NCI-H345 (cell line): ENCODE results near the gene ARAP2.

Experiments
- DNase-seq: peaks from one replicate; lab custom pipeline; 2025; lab: John Stamatoyannopoulos, UW

ARAP2 gene, protein sequence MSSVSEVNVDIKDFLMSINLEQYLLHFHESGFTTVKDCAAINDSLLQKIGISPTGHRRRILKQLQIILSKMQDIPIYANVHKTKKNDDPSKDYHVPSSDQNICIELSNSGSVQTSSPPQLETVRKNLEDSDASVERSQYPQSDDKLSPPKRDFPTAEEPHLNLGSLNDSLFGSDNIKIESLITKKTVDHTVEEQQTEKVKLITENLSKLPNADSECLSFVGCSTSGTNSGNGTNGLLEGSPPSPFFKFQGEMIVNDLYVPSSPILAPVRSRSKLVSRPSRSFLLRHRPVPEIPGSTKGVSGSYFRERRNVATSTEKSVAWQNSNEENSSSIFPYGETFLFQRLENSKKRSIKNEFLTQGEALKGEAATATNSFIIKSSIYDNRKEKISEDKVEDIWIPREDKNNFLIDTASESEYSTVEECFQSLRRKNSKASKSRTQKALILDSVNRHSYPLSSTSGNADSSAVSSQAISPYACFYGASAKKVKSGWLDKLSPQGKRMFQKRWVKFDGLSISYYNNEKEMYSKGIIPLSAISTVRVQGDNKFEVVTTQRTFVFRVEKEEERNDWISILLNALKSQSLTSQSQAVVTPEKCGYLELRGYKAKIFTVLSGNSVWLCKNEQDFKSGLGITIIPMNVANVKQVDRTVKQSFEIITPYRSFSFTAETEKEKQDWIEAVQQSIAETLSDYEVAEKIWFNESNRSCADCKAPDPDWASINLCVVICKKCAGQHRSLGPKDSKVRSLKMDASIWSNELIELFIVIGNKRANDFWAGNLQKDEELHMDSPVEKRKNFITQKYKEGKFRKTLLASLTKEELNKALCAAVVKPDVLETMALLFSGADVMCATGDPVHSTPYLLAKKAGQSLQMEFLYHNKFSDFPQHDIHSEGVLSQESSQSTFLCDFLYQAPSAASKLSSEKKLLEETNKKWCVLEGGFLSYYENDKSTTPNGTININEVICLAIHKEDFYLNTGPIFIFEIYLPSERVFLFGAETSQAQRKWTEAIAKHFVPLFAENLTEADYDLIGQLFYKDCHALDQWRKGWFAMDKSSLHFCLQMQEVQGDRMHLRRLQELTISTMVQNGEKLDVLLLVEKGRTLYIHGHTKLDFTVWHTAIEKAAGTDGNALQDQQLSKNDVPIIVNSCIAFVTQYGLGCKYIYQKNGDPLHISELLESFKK (N-terminal part only)

DNA sequence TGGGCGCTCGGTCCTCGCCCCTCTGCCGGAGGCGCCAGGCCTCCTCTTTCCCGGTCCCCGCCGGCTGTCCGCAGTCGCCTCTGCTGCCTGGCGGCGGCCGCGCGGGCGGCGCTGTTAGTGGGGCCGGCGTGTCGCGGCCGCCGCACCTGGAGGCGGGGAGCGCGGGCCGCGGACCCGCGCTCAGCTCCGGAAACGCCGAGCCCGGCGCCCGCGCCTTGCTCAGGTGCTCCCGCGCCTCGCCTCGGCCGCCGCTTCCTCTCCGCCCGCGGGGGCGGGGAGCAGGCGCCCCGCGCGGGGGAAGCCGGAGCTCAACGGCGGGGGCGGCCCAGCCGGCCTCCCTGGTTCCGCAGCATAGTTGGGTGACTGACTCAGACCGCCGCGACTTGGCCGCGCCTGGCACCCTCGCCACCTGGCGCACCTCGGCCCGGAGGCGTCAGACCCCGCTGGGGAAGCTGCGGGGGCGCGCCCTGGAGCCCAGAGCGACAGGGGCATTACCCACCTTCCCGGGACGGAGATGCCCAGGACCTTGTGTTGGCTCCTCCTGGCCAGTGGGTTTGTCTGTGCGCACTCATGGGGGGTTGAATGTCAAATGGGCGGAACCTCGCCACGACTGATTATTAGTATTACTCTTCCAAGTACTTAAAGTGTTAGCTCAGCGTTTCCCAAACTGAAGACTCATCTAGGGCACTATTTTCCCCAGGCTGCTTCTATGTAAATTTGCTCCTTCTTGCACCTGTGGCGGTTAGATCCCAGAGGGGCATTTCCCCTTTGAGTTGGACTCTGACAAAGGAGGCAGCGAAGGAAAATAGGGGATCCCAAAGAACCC is at the start of gene ARAP2:
TSS of gene ARAP2 (minus strand) at position 258 of the 826 bp plus-strand sequence. CDS start 15,028 bp downstream, outside the sequence.
- DNase-seq, result peak; percentile 52

DNA sequence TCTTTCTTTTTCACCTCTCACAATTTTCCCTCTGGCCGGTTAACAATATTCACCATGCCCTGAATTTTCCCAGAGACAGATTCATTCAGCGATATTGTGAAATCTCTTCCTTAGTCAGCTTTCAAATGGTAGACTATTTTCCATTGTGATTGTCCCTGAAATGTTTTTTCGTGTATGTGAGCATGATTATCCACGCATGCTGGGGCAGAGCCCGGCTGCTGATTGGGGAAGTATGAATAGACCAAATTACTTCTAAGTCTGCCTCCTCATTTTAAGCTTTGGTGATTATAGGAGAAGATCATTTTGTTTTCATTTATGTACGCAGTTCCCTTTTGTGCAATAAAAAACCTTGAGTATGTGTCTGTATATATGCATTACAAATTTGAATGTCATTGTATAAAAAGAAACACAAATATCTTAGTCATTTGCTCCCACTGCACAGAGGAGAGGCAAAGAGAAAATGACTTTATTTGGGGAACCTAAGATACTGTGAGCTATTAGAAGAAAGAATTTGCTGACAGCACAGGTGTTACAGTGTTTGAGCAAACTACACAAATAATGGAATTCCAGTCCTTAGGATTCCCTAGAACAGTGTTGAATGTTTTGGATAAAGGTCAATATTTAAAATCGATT is 48.4 kb upstream of the ARAP2 start:
- DNase-seq, result no peak

GRCh38 chr4:36290641-36291040 is 46.3 kb upstream of the ARAP2 start:
- DNase-seq, result no peak

- no peak for DNase-seq
Measured at GRCh38 chr4:36288731-36289426, 44.6 kb upstream of the ARAP2 start.

DNA sequence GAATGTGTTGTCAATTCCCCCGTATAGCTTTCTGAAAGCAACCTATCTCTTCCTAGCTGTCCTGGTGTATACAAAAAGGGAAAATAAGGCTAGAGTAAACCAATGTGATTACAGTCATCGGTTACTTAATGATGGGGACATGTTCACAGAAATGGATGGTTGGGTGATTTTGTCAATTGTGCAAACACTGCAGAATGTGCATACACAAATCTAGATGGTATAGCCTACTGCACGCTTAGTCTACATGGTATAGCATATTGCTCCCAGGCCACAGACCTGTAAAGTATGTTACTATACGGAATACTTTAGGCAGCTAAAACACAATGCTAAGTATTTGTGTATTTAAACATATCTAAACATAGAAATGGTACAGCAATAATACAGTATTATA is 42.2 kb upstream of the ARAP2 start:
- no peak for DNase-seq

DNA sequence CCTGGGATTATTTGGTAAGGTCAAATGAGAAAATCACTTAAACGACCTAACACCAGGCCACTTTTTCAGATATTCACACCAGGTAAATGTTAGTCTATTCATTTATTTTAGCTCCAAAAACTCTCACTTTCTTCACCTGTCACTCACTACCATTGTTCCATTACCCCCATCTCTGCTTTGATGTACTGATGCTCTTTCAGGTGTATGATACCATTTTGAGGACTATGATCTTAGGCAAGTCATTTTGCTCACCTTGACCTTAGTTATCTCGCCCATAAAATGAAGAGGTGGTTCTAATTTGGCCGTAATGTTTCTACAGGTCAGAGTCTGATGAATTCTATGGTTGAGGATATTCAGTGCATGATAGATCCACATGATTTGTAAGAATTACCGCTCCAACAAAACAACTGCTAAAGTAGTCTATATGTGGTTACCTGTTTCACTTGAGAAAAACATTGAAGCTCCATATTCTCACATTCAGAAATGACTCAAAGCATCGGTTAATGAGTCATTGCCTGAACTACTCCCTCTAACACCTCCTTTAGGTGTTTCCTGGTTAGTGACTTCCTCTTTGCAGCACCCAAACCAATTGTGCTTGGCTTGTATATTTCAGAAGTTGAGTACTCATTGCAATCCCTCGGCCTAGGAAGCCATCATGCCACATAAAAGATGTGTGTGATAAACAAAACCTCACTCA is 41.6 kb upstream of the ARAP2 start:
- no peak for DNase-seq

- no peak for DNase-seq
Measured at GRCh38 chr4:36283912-36284465, 39.7 kb upstream of the ARAP2 start.

DNA sequence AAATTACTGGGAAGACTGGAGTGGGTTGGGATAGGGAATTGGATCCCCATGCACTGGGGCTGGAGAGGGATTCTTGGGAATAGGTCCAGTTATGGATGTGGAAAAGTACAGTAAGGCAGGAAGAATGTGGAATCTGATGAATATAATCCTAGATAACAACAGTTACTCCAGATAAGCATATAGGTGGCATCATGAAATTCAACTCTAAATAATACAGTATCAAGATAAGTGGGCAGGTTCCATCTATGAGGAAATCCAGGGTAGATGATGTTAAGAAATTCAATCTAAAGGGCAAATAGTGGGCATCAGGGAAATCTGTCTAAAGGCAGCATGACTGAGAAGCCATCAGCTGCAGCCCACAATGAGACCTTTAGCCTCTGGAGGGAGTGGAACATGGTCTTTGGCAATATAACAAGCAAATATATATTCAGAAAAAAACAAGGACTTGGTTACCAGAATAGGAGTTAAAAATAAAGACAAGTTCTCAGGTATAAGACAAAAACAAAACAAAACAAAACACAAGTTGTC is 38.3 kb upstream of the ARAP2 start:
- DNase-seq, result no peak

GRCh38 chr4:36281384-36282106 is 37.2 kb upstream of the ARAP2 start, which contains the start of gene DTHD1:
Gene DTHD1 (plus strand): TSS chr4:36281616. CDS start chr4:36281759, 143 bp downstream.
- no peak for DNase-seq

DNA sequence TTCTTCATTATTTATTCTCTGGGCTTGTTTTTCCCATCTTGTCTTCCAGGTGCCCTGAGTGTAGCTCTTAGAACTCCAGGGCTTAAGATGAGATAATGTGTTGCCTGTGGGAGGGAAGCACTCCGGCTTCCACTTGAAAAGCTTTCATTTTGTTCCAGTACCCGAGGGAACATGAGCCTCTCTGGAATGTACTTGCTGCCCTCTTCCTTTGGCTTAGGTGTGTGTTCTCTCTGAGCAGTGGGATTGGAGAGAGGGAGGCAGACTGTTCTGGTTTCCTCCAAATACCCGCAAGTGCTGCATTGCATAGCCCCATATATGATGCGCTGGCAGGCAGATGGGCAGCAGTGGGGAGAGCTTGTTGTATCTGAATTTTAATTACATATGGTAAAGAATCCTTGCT is 36.2 kb upstream of the ARAP2 start:
- peak; percentile 35 for DNase-seq

DNA sequence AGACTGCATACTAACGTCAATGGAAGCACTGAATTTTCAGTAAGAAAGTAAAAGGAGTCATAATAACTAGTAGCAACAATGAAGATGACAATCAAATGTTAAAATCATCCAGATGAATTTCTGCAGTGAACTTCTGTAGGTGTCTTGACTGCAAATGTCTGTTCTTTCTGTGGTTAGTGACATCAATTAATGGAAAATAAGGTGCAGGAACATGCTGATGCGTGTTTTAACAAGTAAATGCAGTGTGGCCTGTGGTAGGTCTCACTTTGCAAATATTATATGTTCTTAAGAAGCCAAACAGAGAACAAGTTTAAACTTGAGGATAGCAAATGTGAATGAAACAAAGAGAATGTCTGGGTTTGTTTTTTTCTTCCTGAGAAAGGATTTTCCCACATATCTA is 34.5 kb upstream of the ARAP2 start:
- no peak for DNase-seq

GRCh38 chr4:36277533-36277932 is 33.2 kb upstream of the ARAP2 start:
- DNase-seq, result no peak

GRCh38 chr4:36274158-36274557 is 29.8 kb upstream of the ARAP2 start:
- no peak for DNase-seq

GRCh38 chr4:36273276-36273675 is 29.0 kb upstream of the ARAP2 start:
- no peak for DNase-seq

- no peak for DNase-seq
Measured at GRCh38 chr4:36269533-36270173, 25.3 kb upstream of the ARAP2 start.

DNA sequence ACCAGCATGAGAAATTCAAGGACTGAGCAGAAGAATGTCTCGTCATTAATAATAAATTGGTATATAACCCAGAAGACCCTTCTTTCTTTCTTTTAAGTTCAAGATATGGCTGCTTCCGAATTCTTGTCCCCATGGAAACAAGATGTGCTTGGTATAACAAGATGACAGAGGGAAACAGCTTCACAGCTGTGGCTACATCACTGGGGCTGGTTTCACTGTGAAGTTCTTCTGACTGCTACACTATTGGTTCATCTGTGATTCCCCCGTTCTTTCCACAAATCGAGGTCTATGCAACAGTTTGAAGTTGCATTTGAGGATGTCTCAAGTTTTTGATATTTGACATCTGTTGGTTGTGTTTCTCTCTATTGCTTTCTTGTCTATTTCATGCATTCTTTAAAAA is 24.8 kb upstream of the ARAP2 start:
- DNase-seq, result no peak

- no peak for DNase-seq
Measured at GRCh38 chr4:36267486-36268268, 23.4 kb upstream of the ARAP2 start.
